Mucosa of stomach (tissue), 1 donor: ENCODE data around the gene PTPRM.

Experiments
- H3K27me3 ChIP-seq: one replicate; pipeline ENCODE4 v1.7.0; 2013; ENCODE audit warnings: mild to moderate bottlenecking, low read length; ENCODE audit not compliant: control insufficient read depth, insufficient read depth
- H3K36me3 ChIP-seq: one replicate; pipeline ENCODE4 v1.7.0; 2013; ENCODE audit warnings: low read length; ENCODE audit not compliant: control insufficient read depth, insufficient read depth
- H3K4me1 ChIP-seq: one replicate; pipeline ENCODE4 v1.7.0; 2013; ENCODE audit warnings: mild to moderate bottlenecking, low read length; ENCODE audit not compliant: control insufficient read depth, insufficient read depth
- H3K4me3 ChIP-seq: one replicate; pipeline ENCODE4 v1.7.0; 2013; ENCODE audit warnings: low read length
- H3K9ac ChIP-seq: one replicate; pipeline ENCODE4 v1.7.0; 2013; ENCODE audit warnings: mild to moderate bottlenecking, low read length, moderate library complexity
- H3K9me3 ChIP-seq: one replicate; pipeline ENCODE4 v1.7.0; 2013; ENCODE audit warnings: mild to moderate bottlenecking, low read length, moderate library complexity; ENCODE audit not compliant: control insufficient read depth
- donor health status: Pancreatic carcinoma.

The PTPRM gene

DNA sequence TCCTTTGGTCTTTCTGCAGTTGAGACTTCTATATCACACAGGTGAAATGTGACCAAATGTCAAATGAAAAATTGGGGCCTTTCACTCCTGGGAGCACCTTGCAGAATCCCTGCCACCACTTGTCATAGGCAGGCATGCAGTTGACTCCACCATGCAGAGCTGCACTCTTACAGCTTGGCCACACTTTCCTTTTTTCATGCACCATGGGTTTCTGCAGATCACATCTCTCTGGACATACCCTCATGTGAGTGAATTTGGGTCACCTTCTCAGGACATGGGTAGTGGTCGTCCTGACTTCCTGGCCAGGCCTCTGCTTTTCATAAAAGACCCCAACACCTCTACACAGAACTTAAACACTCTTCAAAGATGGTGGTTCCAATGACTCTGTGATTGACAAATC is 887.0 kb downstream of the PTPRM start:
- Histone ChIP-seq H3K4me1 (no peaks in the 10 kb centered on the region), H3K9ac (no peak overlapping the region), H3K4me3 (no peak overlapping the region)

DNA sequence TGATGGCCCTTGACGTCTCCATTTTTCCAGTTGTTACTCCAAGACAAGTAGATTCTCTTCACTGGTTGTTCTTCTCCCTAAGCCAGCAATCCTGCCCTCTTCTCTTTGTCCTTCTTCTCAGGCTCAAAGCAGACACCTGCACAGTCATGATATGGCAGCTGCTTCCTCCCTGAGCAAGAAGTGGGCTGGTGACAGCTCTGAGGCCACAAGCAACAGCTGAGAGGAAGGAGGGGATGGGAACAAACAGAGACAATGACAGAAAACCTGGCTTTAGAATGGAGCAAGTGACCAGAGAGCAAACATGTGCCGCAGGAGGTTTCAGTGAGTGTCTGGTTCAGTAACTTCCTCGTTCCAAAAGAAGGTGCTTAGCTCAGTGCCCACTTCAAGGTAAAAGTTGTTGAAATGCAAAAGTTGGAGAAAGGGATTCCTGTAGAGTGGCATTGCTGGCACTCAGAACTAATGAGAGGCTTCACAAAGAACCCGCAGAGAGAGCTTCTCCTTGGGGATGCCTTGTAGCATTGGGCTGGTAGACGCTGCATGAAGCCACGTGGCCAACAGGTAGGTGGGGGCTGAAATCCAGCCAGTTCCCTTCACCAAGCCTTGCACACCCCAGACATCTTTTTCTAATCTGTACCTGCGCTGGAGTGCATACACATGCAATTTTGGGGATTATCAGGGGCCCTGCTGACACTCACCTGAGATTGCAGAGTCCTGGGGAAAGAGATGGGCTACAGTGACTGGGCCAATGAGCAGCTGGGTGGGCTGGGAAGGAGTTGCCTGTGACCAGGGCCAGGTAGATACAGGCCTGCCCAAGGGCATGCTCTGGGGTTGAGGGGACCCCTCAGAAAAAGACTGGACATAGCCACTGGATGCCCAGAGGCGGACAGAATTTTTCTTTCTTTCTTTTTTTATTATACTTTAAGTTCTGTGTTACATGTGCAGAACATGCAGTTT is 888.8 kb downstream of the PTPRM start:
- no peaks in the 10 kb centered on the region for H3K36me3 ChIP-seq
- no peak overlapping the region for H3K4me3 ChIP-seq
- H3K27me3 ChIP-seq = no peaks in the 10 kb centered on the region
- H3K4me1 ChIP-seq = no peaks in the 10 kb centered on the region
- no peak overlapping the region for H3K9ac ChIP-seq
- H3K9me3 ChIP-seq = no peaks in the 10 kb centered on the region

More for the DNA sequence above, 887.0 kb downstream of the PTPRM start:
- Histone ChIP-seq H3K27me3 (no peaks in the 10 kb centered on the region), H3K9me3 (no peaks in the 10 kb centered on the region), H3K36me3 (no peaks in the 10 kb centered on the region)
